Nucleus accumbens (tissue), 56 donors: ENCODE data around the gene UBAP1.
"Not testable (repeated sequence)": the region's sequence is repeated elsewhere in the genome, so short reads cannot be mapped to it uniquely, and the experiment has no call there.

Source experiments
- DNase-seq, 56 donors: peaks; one replicate each; lab custom pipeline; 2025; lab: John Stamatoyannopoulos, UW

Gene UBAP1

GRCh38 chr9:34254966-34255825, 76.4 kb downstream of the UBAP1 start:
- no peak for DNase-seq

- peak in 1 of 56 donors; percentile 22 for DNase-seq
Measured at GRCh38 chr9:34256104-34256503, 77.3 kb downstream of the UBAP1 start.

- DNase-seq, result no peak
Measured at GRCh38 chr9:34256987-34257585, 78.2 kb downstream of the UBAP1 start.

- DNase-seq, result no peak
Measured at GRCh38 chr9:34259315-34259714, 80.5 kb downstream of the UBAP1 start.

- DNase-seq, result no peak
Measured at GRCh38 chr9:34262971-34263370, 84.1 kb downstream of the UBAP1 start.

- no peak for DNase-seq
Measured at GRCh38 chr9:34267660-34268059, 88.8 kb downstream of the UBAP1 start.

- no peak for DNase-seq
Measured at GRCh38 chr9:34271265-34272006, 92.6 kb downstream of the UBAP1 start.

GRCh38 chr9:34272101-34272541, 93.3 kb downstream of the UBAP1 start:
- DNase-seq, result no peak

- DNase-seq, result not testable (repeated sequence)
Measured at GRCh38 chr9:34273588-34273987, 94.7 kb downstream of the UBAP1 start.

GRCh38 chr9:34275811-34276210, 97.0 kb downstream of the UBAP1 start:
- DNase-seq, result no peak

- no peak for DNase-seq
Measured at GRCh38 chr9:34276772-34277171, 97.9 kb downstream of the UBAP1 start.

- DNase-seq, result no peak
Measured at GRCh38 chr9:34279411-34279810, 100.6 kb downstream of the UBAP1 start.

GRCh38 chr9:34282096-34282495, 103.3 kb downstream of the UBAP1 start:
- no peak for DNase-seq

- no peak for DNase-seq
Measured at GRCh38 chr9:34289159-34289558, 110.3 kb downstream of the UBAP1 start.

- DNase-seq, result no peak
Measured at GRCh38 chr9:34291023-34291422, 112.2 kb downstream of the UBAP1 start.

- no peak for DNase-seq
Measured at GRCh38 chr9:34291423-34291822, 112.6 kb downstream of the UBAP1 start.

- DNase-seq, result no peak
Measured at GRCh38 chr9:34292552-34292951, 113.7 kb downstream of the UBAP1 start.

GRCh38 chr9:34301064-34301463, 122.2 kb downstream of the UBAP1 start:
- DNase-seq, result not testable (repeated sequence)
